Smooth muscle cell (in vitro differentiated cells): ENCODE data around the gene RAB9A. TPM values are rescaled to one million over a fixed set of nuclear protein-coding genes. Genes with fewer than 3 reads are reported as not detected.

ENCODE experiments used
- DNase-seq: peaks from one replicate; lab custom pipeline; 2025; ENCODE audit not compliant: unreplicated experiment; lab: John Stamatoyannopoulos, UW
- H2AFZ ChIP-seq: fragments of 200-600 bp; sonication (generic); 2 replicates; pipeline ENCODE4 v1.6.0; 2016; ENCODE audit warnings: antibody characterized with exemption, low read depth, mild to moderate bottlenecking
- H3F3A ChIP-seq: fragments of 200-600 bp; sonication (generic); 2 replicates; pipeline ENCODE4 v1.6.0; 2017; ENCODE audit warnings: antibody characterized with exemption, low read depth
- H3K27ac ChIP-seq: fragments of 200-600 bp; sonication (generic); 2 replicates; pipeline ENCODE4 v1.5.1; 2016; ENCODE audit warnings: low read depth, mild to moderate bottlenecking
- H3K27me3 ChIP-seq: fragments of 200-600 bp; sonication (generic); 2 replicates; pipeline ENCODE4 v1.6.1; 2016; ENCODE audit warnings: low read depth, mild to moderate bottlenecking
- H3K36me3 ChIP-seq: fragments of 200-600 bp; sonication (generic); 2 replicates; pipeline ENCODE4 v1.5.1; 2016; ENCODE audit warnings: low read depth
- H3K4me1 ChIP-seq: fragments of 200-600 bp; sonication (generic); 2 replicates; pipeline ENCODE4 v1.5.1; 2016; ENCODE audit warnings: low read depth
- H3K4me2 ChIP-seq: fragments of 200-600 bp; sonication (generic); 2 replicates; pipeline ENCODE4 v1.6.0; 2016; ENCODE audit warnings: mild to moderate bottlenecking
- H3K4me3 ChIP-seq: fragments of 200-600 bp; sonication (generic); 2 replicates; pipeline ENCODE4 v1.5.1; 2016; ENCODE audit warnings: mild to moderate bottlenecking
- H3K79me2 ChIP-seq: fragments of 200-600 bp; sonication (generic); 2 replicates; pipeline ENCODE4 v1.6.0; 2016; ENCODE audit warnings: low read depth, mild to moderate bottlenecking
- H3K9ac ChIP-seq: fragments of 200-600 bp; sonication (generic); 2 replicates; pipeline ENCODE4 v1.6.0; 2016; ENCODE audit warnings: low read depth
- H3K9me3 ChIP-seq: fragments of 200-600 bp; sonication (generic); replicated peaks from 2 replicates; pipeline ENCODE4 v1.5.1; 2016; ENCODE audit warnings: low read depth
- H4K20me1 ChIP-seq: fragments of 200-600 bp; sonication (generic); 2 replicates; pipeline ENCODE4 v1.6.0; 2016; ENCODE audit warnings: low read depth
- CTCF ChIP-seq: fragments of 200-600 bp; sonication (generic); IDR thresholded peaks from 2 replicates; pipeline ENCODE4 v1.5.1; 2017; ENCODE audit warnings: borderline replicate concordance, mild to moderate bottlenecking, antibody characterized with exemption; ENCODE audit not compliant: insufficient read depth, poor library complexity, severe bottlenecking
- WGBS: methylation state at CpG from one replicate; pipeline ENCODE4 v1.1.7; 2016; ENCODE audit warnings: low lambda C conversion rate; 5-methylcytosine and 5-hydroxymethylcytosine counted together
- polyA plus RNA-seq: library from polyadenylated mRNA; unstranded; fragments of >200 nt; fragmentation: Nextera tagmentation; extraction: Ambion mirVana; gene quantifications from 2 replicates; pipeline ENCODE4 v1.2.1, GENCODE V29; 2016
- total RNA-seq: library from RNA; depleted of rRNA; stranded (reverse); fragments of >200 nt; gene quantifications from 2 replicates; pipeline ENCODE4 v1.2.3, GENCODE V29; 2014

The RAB9A gene
- total and polyA plus RNA-seq, 2 experiments from 2014 or later: 22.1 to 25.8 TPM

GRCh38 chrX:13717700-13718472, 29.0 kb downstream of the RAB9A start:
- H3K4me2 ChIP-seq: no peak overlapping the region
- no peak for TF ChIP-seq CTCF

GRCh38 chrX:13719192-13719856, 30.4 kb downstream of the RAB9A start:
- Histone ChIP-seq H3K27ac (peak overlapping the region; percentile 95), H4K20me1 (no peaks in the 10 kb centered on the region), H3K9me3 (no peaks in the 10 kb centered on the region), H3K79me2 (peaks cover 18% of the 10 kb centered on the region), H3K36me3 (peaks cover 9% of the 10 kb centered on the region), H3K9ac (peak overlapping the region; percentile 79), H3F3A (no peaks in the 10 kb centered on the region), H2AFZ (no peak overlapping the region), H3K4me2 (no peak overlapping the region), H3K27me3 (no peaks in the 10 kb centered on the region), H3K4me3 (no peak overlapping the region), H3K4me1 (no peaks in the 10 kb centered on the region)
- TF ChIP-seq CTCF: no peak
- 76% methylated on average over 3 of the region's 3 CpGs for WGBS
- no peak for DNase-seq

More at GRCh38 chrX:13717700-13718472, 29.0 kb downstream of the RAB9A start:
- Histone ChIP-seq H3K9me3 (no peaks in the 10 kb centered on the region), H2AFZ (no peak overlapping the region), H3F3A (no peaks in the 10 kb centered on the region), H3K27ac (peak overlapping the region; percentile 95), H4K20me1 (no peaks in the 10 kb centered on the region), H3K4me1 (no peaks in the 10 kb centered on the region), H3K27me3 (no peaks in the 10 kb centered on the region), H3K79me2 (peaks cover 7% of the 10 kb centered on the region), H3K36me3 (peaks cover 9% of the 10 kb centered on the region), H3K4me3 (no peak overlapping the region), H3K9ac (peak overlapping the region; percentile 79)
- no peak for DNase-seq
- WGBS: 78% methylated on average over 7 of the region's 7 CpGs

- DNase-seq: no peak
- Histone ChIP-seq H3F3A (no peaks in the 10 kb centered on the region), H3K9ac (no peak overlapping the region), H4K20me1 (no peaks in the 10 kb centered on the region), H3K4me2 (no peak overlapping the region), H2AFZ (no peak overlapping the region), H3K27ac (no peak overlapping the region), H3K4me3 (no peak overlapping the region), H3K9me3 (no peaks in the 10 kb centered on the region), H3K36me3 (peaks cover 4% of the 10 kb centered on the region), H3K4me1 (no peaks in the 10 kb centered on the region), H3K27me3 (no peaks in the 10 kb centered on the region), H3K79me2 (peaks cover 25% of the 10 kb centered on the region)
- no peak for TF ChIP-seq CTCF
- 84% methylated on average over 4 of the region's 4 CpGs for WGBS
Measured at GRCh38 chrX:13721371-13721770, 32.4 kb downstream of the RAB9A start.
